ENCODE results near the gene IDH1. TPM values are rescaled to one million over a fixed set of nuclear protein-coding genes. Genes with fewer than 3 reads are reported as not detected.

The IDH1 gene
- total RNA-seq, 2 donors from 2014 or later = 40.9 to 41.0 TPM

Other genes starting within 250 kb of the IDH1 start
- 10 to 100 TPM; 20.5 to 21.8 TPM for gene PLEKHM3, start 229.5 kb downstream of the IDH1 start, total RNA-seq
- not detected for gene CRYGD, start 130.5 kb downstream of the IDH1 start, total RNA-seq
- gene CRYGC, start 125.2 kb downstream of the IDH1 start, total RNA-seq = not detected
- gene CRYGB, start 108.9 kb downstream of the IDH1 start, total RNA-seq = not detected
- not detected for gene CRYGA, start 91.5 kb downstream of the IDH1 start, total RNA-seq
- gene C2orf80, start 65.0 kb downstream of the IDH1 start, total RNA-seq = not detected
- 10 to 100 TPM; 18.0 to 29.4 TPM for gene PIKFYVE, start 11.2 kb upstream of the IDH1 start, total RNA-seq
- not detected for gene PTH2R, start 151.7 kb upstream of the IDH1 start, total RNA-seq

Measured in thoracic aorta (tissue), 2 donors.